Neural crest cell (in vitro differentiated cells): ENCODE measurements around the gene HJURP. TPM values are rescaled to one million over a fixed set of nuclear protein-coding genes. Genes with fewer than 3 reads are reported as not detected.
"Not testable (repeated sequence)": the region's sequence is repeated elsewhere in the genome, so short reads cannot be mapped to it uniquely, and the experiment has no call there.

ENCODE experiments used
- DNase-seq: peaks from one replicate; pipeline ENCODE4 v3.0.0; 2021; ENCODE audit warnings: low read depth, mixed read lengths, low spot score
- H3K27ac Mint-ChIP-seq: one replicate; pipeline ENCODE4 v1.8.0; 2021; ENCODE audit warnings: mild to moderate bottlenecking, mixed read lengths; ENCODE audit not compliant: unreplicated experiment
- H3K27me3 Mint-ChIP-seq: 2 replicates; pipeline ENCODE4 v1.8.0; 2021; ENCODE audit warnings: low read depth, mild to moderate bottlenecking, mixed read lengths
- H3K36me3 Mint-ChIP-seq: 2 replicates; pipeline ENCODE4 v1.8.0; 2021; ENCODE audit warnings: low read depth, mild to moderate bottlenecking, mixed read lengths
- H3K4me1 Mint-ChIP-seq: 2 replicates; pipeline ENCODE4 v1.8.0; 2021; ENCODE audit warnings: mixed read lengths
- H3K4me3 Mint-ChIP-seq: one replicate; pipeline ENCODE4 v1.8.0; 2021; ENCODE audit warnings: mild to moderate bottlenecking, mixed read lengths
- H3K9me3 Mint-ChIP-seq: 2 replicates; pipeline ENCODE4 v1.8.0; 2021; ENCODE audit warnings: mixed read lengths
- total RNA-seq: library from RNA; stranded (reverse); gene quantifications from 2 replicates; pipeline ENCODE4 v1.2.1, GENCODE V29; 2021
- TF ChIP-seq, protein P1 (sequence below): fragments of 200-600 bp; sonication (generic); conservative IDR thresholded peaks from 2 replicates; pipeline ENCODE4 v1.5.0; 2021; ENCODE audit warnings: antibody characterized with exemption, mild to moderate bottlenecking

HJURP gene
- total RNA-seq, 1 donor from 2014 or later: 63.6 TPM

DNA sequence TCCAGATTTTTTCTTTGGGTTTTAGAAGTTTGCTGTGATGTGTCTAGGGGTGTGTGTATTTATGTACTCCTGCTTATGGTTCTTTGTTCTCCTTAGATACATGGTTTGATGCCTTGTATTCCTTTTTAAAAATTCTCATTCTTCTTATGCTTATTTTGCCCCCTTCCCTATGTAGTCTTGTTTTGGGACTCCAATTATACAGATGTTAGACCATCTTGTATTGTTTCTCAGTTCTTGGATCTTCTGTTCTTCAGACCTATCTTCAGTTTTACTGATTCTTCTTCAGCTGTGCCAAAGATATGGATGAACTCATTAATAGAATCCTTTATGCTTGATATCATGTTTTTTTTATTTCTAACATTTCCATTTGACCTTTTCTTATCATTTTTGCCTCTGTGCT lies 28.0 kb upstream of the HJURP start:
- Mint-ChIP-seq H3K27ac (no peak overlapping the region), H3K36me3 (peaks cover 10% of the 10 kb centered on the region), H3K27me3 (peaks cover 28% of the 10 kb centered on the region), H3K4me1 (no peaks in the 10 kb centered on the region), H3K4me3 (no peak overlapping the region), H3K9me3 (peaks cover 19% of the 10 kb centered on the region)
- TF ChIP-seq, protein P1, sequence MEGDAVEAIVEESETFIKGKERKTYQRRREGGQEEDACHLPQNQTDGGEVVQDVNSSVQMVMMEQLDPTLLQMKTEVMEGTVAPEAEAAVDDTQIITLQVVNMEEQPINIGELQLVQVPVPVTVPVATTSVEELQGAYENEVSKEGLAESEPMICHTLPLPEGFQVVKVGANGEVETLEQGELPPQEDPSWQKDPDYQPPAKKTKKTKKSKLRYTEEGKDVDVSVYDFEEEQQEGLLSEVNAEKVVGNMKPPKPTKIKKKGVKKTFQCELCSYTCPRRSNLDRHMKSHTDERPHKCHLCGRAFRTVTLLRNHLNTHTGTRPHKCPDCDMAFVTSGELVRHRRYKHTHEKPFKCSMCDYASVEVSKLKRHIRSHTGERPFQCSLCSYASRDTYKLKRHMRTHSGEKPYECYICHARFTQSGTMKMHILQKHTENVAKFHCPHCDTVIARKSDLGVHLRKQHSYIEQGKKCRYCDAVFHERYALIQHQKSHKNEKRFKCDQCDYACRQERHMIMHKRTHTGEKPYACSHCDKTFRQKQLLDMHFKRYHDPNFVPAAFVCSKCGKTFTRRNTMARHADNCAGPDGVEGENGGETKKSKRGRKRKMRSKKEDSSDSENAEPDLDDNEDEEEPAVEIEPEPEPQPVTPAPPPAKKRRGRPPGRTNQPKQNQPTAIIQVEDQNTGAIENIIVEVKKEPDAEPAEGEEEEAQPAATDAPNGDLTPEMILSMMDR: no peak
- DNase-seq: no peak

DNA sequence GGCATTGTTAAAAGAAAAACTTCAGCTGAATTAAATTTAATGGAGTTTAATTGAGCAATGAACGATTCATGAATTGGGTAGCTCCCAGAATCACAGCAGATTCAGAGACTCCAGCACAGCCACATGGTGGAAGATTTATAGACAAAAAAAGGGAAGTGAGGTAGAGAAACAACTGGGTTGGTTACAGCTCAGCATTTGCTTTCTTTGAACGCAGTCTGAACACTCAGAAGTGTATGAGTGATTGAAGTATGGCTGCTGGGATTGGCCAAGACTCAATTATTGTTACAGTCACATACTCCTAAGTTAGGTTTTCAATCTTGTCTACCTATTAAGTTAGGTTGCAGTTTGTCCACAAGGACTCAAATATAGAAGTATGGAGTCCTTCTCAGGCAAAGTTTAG lies 17.8 kb upstream of the HJURP start:
- not testable (repeated sequence) for H3K4me1 Mint-ChIP-seq, DNase-seq, H3K27ac Mint-ChIP-seq, H3K4me3 Mint-ChIP-seq
- H3K9me3 Mint-ChIP-seq: peaks cover 18% of the 10 kb centered on the region
- H3K27me3 Mint-ChIP-seq: peaks cover 53% of the 10 kb centered on the region
- peaks cover 17% of the 10 kb centered on the region for H3K36me3 Mint-ChIP-seq

GRCh38 chr2:233871432-233871831 lies 17.1 kb upstream of the HJURP start:
- DNase-seq: no peak
- Mint-ChIP-seq H3K4me3 (no peak overlapping the region), H3K27ac (no peak overlapping the region), H3K9me3 (peaks cover 24% of the 10 kb centered on the region), H3K27me3 (peaks cover 53% of the 10 kb centered on the region), H3K36me3 (peaks cover 24% of the 10 kb centered on the region), H3K4me1 (peaks cover 8% of the 10 kb centered on the region)
- TF ChIP-seq, protein P1: no peak

GRCh38 chr2:233867993-233868532 lies 13.7 kb upstream of the HJURP start, which contains the start of gene MSL3B:
TSS of gene MSL3B (minus strand) at chr2:233868386.
- H3K27me3 Mint-ChIP-seq: peaks cover 31% of the 10 kb centered on the region
- H3K9me3 Mint-ChIP-seq: peaks cover 21% of the 10 kb centered on the region
- peak; percentile 28 for DNase-seq
- H3K27ac Mint-ChIP-seq: no peak within 1 kb of the TSS
- H3K4me3 Mint-ChIP-seq: peak within 1 kb of the TSS; percentile 89
- peaks cover 44% of the 10 kb centered on the region for H3K36me3 Mint-ChIP-seq
- TF ChIP-seq, protein P1: no peak
- peaks cover 8% of the 10 kb centered on the region for H3K4me1 Mint-ChIP-seq

DNA sequence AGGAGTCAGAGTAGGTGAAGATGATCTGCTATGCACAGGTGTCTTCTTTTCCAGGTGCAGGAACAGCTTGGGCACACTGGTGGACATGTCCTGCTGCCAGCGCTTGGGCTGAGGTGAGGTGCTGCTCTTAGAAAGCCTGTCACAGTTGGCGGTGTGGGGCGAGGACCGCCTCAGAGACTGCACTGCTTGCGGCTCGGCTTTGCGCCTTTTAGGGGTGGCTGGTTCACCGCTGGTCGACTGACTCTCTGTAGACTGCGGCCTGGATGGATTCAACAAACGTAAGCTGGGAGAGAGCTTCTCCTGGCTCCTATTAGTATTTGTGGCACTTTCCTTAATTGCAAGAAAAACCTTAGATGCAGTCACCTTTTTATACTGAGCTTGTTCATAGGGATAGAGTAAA lies 12.1 kb upstream of the HJURP start:
- DNase-seq: no peak
- TF ChIP-seq, protein P1: no peak
- Mint-ChIP-seq H3K36me3 (peaks cover 49% of the 10 kb centered on the region), H3K9me3 (peaks cover 21% of the 10 kb centered on the region), H3K27ac (no peak overlapping the region), H3K4me3 (no peak overlapping the region), H3K4me1 (peaks cover 8% of the 10 kb centered on the region), H3K27me3 (peaks cover 18% of the 10 kb centered on the region)

DNA sequence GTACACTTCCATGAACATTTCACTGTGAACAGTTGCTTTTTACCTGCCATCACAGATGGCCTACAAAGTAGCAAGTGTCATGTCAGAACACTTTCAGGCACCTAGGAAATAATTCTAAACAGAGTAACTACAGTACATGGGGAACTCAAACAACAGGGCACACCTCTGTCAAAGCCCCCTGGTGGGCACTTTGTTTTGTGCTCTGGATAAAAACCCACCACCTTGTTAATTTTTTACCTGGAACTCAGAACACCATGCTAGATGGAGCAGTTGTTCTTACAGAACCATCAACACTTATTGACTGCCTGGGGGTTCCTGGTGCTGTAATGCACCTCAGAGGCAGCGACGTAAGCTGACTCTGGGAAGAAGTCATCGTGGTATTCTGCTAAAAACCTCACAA lies 11.5 kb upstream of the HJURP start:
- peaks cover 8% of the 10 kb centered on the region for H3K4me1 Mint-ChIP-seq
- no peak for DNase-seq
- no peak overlapping the region for H3K27ac Mint-ChIP-seq
- H3K36me3 Mint-ChIP-seq: peaks cover 49% of the 10 kb centered on the region
- H3K4me3 Mint-ChIP-seq: no peak overlapping the region
- peaks cover 16% of the 10 kb centered on the region for H3K27me3 Mint-ChIP-seq
- H3K9me3 Mint-ChIP-seq: peaks cover 21% of the 10 kb centered on the region
- TF ChIP-seq, protein P1: peak; percentile 46
